H1 (cell line): ENCODE data around the gene SRMS. TPM values are rescaled to one million over a fixed set of nuclear protein-coding genes. Genes with fewer than 3 reads are reported as not detected.

Source experiments
- CTCF ChIA-PET: fragments of 300-600 bp; sonication (Branson Sonifier 250); formaldehyde crosslinking; loops from one replicate; lab custom pipeline; 2021; ENCODE audit not compliant: partially characterized antibody; lab: Charles Lee
- POLR2A ChIA-PET: fragments of 300-600 bp; sonication (Branson Sonifier 250); formaldehyde crosslinking; loops from one replicate; lab custom pipeline; 2021; ENCODE audit warnings: inconsistent platforms; ENCODE audit not compliant: partially characterized antibody; lab: Charles Lee
- DNase-seq, 2 experiments: peaks; one replicate each; pipeline versions ENCODE4 v3.0.0 to v3.0.0-alpha.2; 2010 to 2022; ENCODE audit warnings: low spot score in 2 of 2, low read depth in 1 of 2, mixed read lengths in 1 of 2
- FAIRE-seq: peaks from 2 replicates; lab custom pipeline; 2011; peaks lifted over from hg19 to GRCh38; lab: Jason Lieb, UNC
- H2AFZ ChIP-seq: 2 replicates; pipeline ENCODE4 v1.8.1; 2012; ENCODE audit warnings: low read length, inconsistent platforms
- H2AK5ac ChIP-seq: 2 replicates; pipeline ENCODE4 v1.6.1; 2013; ENCODE audit warnings: low read depth, low read length
- H2BK120ac ChIP-seq: replicated peaks from 2 replicates; pipeline ENCODE3; 2013; ENCODE audit warnings: low read depth, low read length, inconsistent platforms
- H2BK12ac ChIP-seq: 2 replicates; pipeline ENCODE4 v1.6.1; 2013; ENCODE audit warnings: low read depth, low read length
- H2BK15ac ChIP-seq: 2 replicates; pipeline ENCODE4 v1.6.1; 2013; ENCODE audit warnings: low read length
- H2BK20ac ChIP-seq: 2 replicates; pipeline ENCODE4 v1.6.1; 2013; ENCODE audit warnings: low read length
- H2BK5ac ChIP-seq: 2 replicates; pipeline ENCODE4 v1.6.1; 2013; ENCODE audit warnings: low read depth, low read length
- H3K14ac ChIP-seq: 2 replicates; pipeline ENCODE4 v1.6.1; 2013; ENCODE audit warnings: inconsistent platforms; ENCODE audit not compliant: insufficient read length
- H3K18ac ChIP-seq: 2 replicates; pipeline ENCODE4 v1.6.1; 2013; ENCODE audit warnings: low read length; ENCODE audit errors: extremely low read depth
- H3K23ac ChIP-seq: 2 replicates; pipeline ENCODE4 v1.6.1; 2013; ENCODE audit warnings: inconsistent platforms; ENCODE audit not compliant: insufficient read length
- H3K23me2 ChIP-seq: 2 replicates; pipeline ENCODE4 v1.6.1; 2013; ENCODE audit warnings: low read depth, low read length
- H3K27ac ChIP-seq: 2 replicates; pipeline ENCODE4 v1.6.1; 2011; ENCODE audit warnings: low read depth, low read length, inconsistent platforms
- H3K27me3 ChIP-seq, 4 experiments: replicated peaks in 1 of 4; 1 replicate in 1 of 4; 2 replicates in 3 of 4; pipeline versions ENCODE4 v1.6.1 to v1.8.1; 2011 to 2013; ENCODE audit warnings: low read length in 3 of 4, mild to moderate bottlenecking in 3 of 4, inconsistent platforms in 2 of 4, mixed read lengths in 2 of 4, moderate library complexity in 1 of 4; ENCODE audit not compliant: control insufficient read depth in 3 of 4, insufficient read depth in 3 of 4; ENCODE audit errors: extremely low read depth in 1 of 4
- H3K36me3 ChIP-seq, 4 experiments: 2 replicates each; pipeline versions ENCODE4 v1.6.1 to v1.8.1; 2011 to 2013; ENCODE audit warnings: mild to moderate bottlenecking in 4 of 4, low read length in 3 of 4, moderate library complexity in 2 of 4, control low read depth in 1 of 4, inconsistent platforms in 1 of 4; ENCODE audit not compliant: insufficient read depth in 4 of 4, control insufficient read depth in 2 of 4
- H3K4ac ChIP-seq: replicated peaks from 2 replicates; pipeline ENCODE3; 2013; ENCODE audit warnings: low read length, low read depth, mixed read lengths, inconsistent platforms; ENCODE audit not compliant: insufficient read length
- H3K4me1 ChIP-seq, 4 experiments: replicated peaks in 1 of 4; 1 replicate in 1 of 4; 2 replicates in 3 of 4; pipeline versions ENCODE4 v1.6.1 to v1.8.1; 2011 to 2013; ENCODE audit warnings: low read length in 3 of 4, inconsistent platforms in 2 of 4, mixed read lengths in 1 of 4; ENCODE audit not compliant: insufficient read depth in 4 of 4, control insufficient read depth in 3 of 4
- H3K4me2 ChIP-seq, 2 experiments: 2 replicates each; pipeline versions ENCODE4 v1.6.1 to v1.8.1; 2011 to 2013; ENCODE audit warnings: low read depth in 2 of 2, low read length in 2 of 2, control low read depth in 1 of 2, inconsistent platforms in 1 of 2, mild to moderate bottlenecking in 1 of 2; ENCODE audit not compliant: insufficient read depth in 1 of 2
- H3K4me3 ChIP-seq, 4 experiments: fragments of 200-600, 300-600 bp in 1 of 4; sonication (generic), shearing (Covaris generic), sonication (Bioruptor Twin) in 1 of 4; 2 replicates each; pipeline versions ENCODE4 v1.5.1 to v1.8.1; 2011 to 2016; ENCODE audit warnings: low read length in 4 of 4, low read depth in 3 of 4, control low read depth in 2 of 4, inconsistent platforms in 2 of 4, mild to moderate bottlenecking in 2 of 4, mixed read lengths in 1 of 4, moderate library complexity in 1 of 4; ENCODE audit not compliant: insufficient read depth in 2 of 4; ENCODE audit errors: extremely low read depth in 1 of 4
- H3K56ac ChIP-seq: replicated peaks from 2 replicates; pipeline ENCODE3; 2013; ENCODE audit warnings: low read depth, mild to moderate bottlenecking, mixed read lengths, low read length, inconsistent platforms; ENCODE audit not compliant: insufficient read length
- H3K79me1 ChIP-seq: 2 replicates; pipeline ENCODE4 v1.6.1; 2013; ENCODE audit warnings: low read depth, low read length, control low read depth
- H3K79me2 ChIP-seq, 2 experiments: 2 replicates each; pipeline versions ENCODE4 v1.6.1 to v1.8.1; 2012 to 2013; ENCODE audit warnings: low read length in 2 of 2, mild to moderate bottlenecking in 2 of 2, inconsistent platforms in 1 of 2; ENCODE audit not compliant: insufficient read depth in 2 of 2, control insufficient read depth in 1 of 2
- H3K9ac ChIP-seq, 4 experiments: replicated peaks in 1 of 4; 1 replicate in 1 of 4; 2 replicates in 3 of 4; pipeline versions ENCODE4 v1.6.1 to v1.8.1; 2011 to 2013; ENCODE audit warnings: low read depth in 3 of 4, low read length in 3 of 4, control low read depth in 2 of 4, mild to moderate bottlenecking in 2 of 4, moderate library complexity in 2 of 4, inconsistent platforms in 1 of 4; ENCODE audit errors: extremely low read depth in 1 of 4
- H3K9me3 ChIP-seq, 2 experiments: 2 replicates each; pipeline versions ENCODE4 v1.6.1 to v1.8.1; 2012 to 2013; ENCODE audit warnings: mild to moderate bottlenecking in 2 of 2, moderate library complexity in 2 of 2, control low read depth in 1 of 2, inconsistent platforms in 1 of 2, low read depth in 1 of 2, low read length in 1 of 2, mixed read lengths in 1 of 2; ENCODE audit not compliant: insufficient read depth in 2 of 2
- H4K20me1 ChIP-seq, 2 experiments: replicated peaks in 1 of 2; 2 replicates each; pipeline versions ENCODE3 to v1.8.1; 2011 to 2013; ENCODE audit warnings: inconsistent platforms in 2 of 2, low read length in 2 of 2, mild to moderate bottlenecking in 1 of 2; ENCODE audit not compliant: insufficient read depth in 2 of 2, control insufficient read depth in 1 of 2
- H4K5ac ChIP-seq: 2 replicates; pipeline ENCODE4 v1.6.1; 2013; ENCODE audit warnings: low read length, low read depth, mixed read lengths, inconsistent platforms; ENCODE audit not compliant: insufficient read length
- H4K8ac ChIP-seq: 2 replicates; pipeline ENCODE4 v1.8.0; 2013; ENCODE audit warnings: mild to moderate bottlenecking, moderate library complexity, low read length, inconsistent platforms; ENCODE audit not compliant: insufficient read depth; ENCODE audit errors: extremely low read depth
- H4K91ac ChIP-seq: replicated peaks from 2 replicates; pipeline ENCODE3; 2013; ENCODE audit warnings: low read length, mixed read lengths, inconsistent platforms; ENCODE audit not compliant: insufficient read length
- EZH2 ChIP-seq: fragments of 200-600 bp; sonication (generic); IDR thresholded peaks from 2 replicates; pipeline ENCODE4 v1.7.1; 2012; ENCODE audit warnings: low read depth, mild to moderate bottlenecking, moderate library complexity, low read length, inconsistent platforms; ENCODE audit not compliant: severe bottlenecking
- FOSL1 ChIP-seq: IDR thresholded peaks from 2 replicates; pipeline ENCODE4 v1.6.1; 2011; ENCODE audit warnings: mild to moderate bottlenecking, low read depth, low read length, moderate library complexity; ENCODE audit not compliant: insufficient read depth
- RAD21 ChIP-seq, 2 experiments: IDR thresholded peaks in 1 of 2; conservative IDR thresholded peaks in 1 of 2; 2 replicates each; pipeline ENCODE4 v1.6.1; 2011; ENCODE audit warnings: low read depth in 2 of 2, low read length in 2 of 2, improper control_type of control experiment in 1 of 2, inconsistent platforms in 1 of 2, mild to moderate bottlenecking in 1 of 2, moderate library complexity in 1 of 2
- SIX5 ChIP-seq: IDR thresholded peaks from 2 replicates; pipeline ENCODE4 v1.6.1; 2011; ENCODE audit warnings: mild to moderate bottlenecking, low read depth, low read length
- TAF7 ChIP-seq: optimal IDR thresholded peaks from 2 replicates; pipeline ENCODE3; 2011; ENCODE audit warnings: low read depth, mild to moderate bottlenecking, inconsistent platforms, low read length, moderate library complexity, borderline replicate concordance
- WGBS, 2 experiments: shearing (Covaris generic) in 1 of 2; methylation state at CpG; one replicate each; pipeline versions ENCODE4 v1.1.6 to v1.1.7; 2013 to 2015; ENCODE audit warnings: low lambda C conversion rate in 2 of 2, mixed read lengths in 2 of 2, inconsistent platforms in 1 of 2, low coverage in 1 of 2, missing lambda C conversion rate in 1 of 2; ENCODE audit not compliant: insufficient replicate concordance in 2 of 2, insufficient coverage in 1 of 2, insufficient read length in 1 of 2; ENCODE audit errors: extremely low coverage in 1 of 2, missing lambda C conversion rate in 1 of 2; 5-methylcytosine and 5-hydroxymethylcytosine counted together
- polyA plus RNA-seq, 7 experiments: library from polyadenylated mRNA; depleted of rRNA in 3 of 7; stranded (reverse) in 5 of 7; unstranded in 2 of 7; fragments of >200 nt in 5 of 7; fragments of 200-250 nt in 2 of 7; gene quantifications; 1 replicate in 5 of 7; 2 replicates in 1 of 7; 4 replicates in 1 of 7; pipeline versions ENCODE4 v1.2.1 to v1.2.3, GENCODE V29; 2011 to 2013; ENCODE audit warnings: missing spikeins in 2 of 7, mixed read lengths in 2 of 7
- total RNA-seq: library from RNA; stranded (reverse); fragmentation: NEBNext Ultra II Directional; extraction: Animal tissue kit (Norgen Biotek cat#: 25700); gene quantifications from 2 replicates; pipeline ENCODE4 v1.2.1, GENCODE V29; 2021
- TF ChIP-seq, protein P1 (sequence below): IDR thresholded peaks from 2 replicates; pipeline ENCODE4 v1.6.1; 2012; ENCODE audit warnings: inconsistent platforms
- TF ChIP-seq, protein P2 (sequence below): IDR thresholded peaks from 2 replicates; pipeline ENCODE4 v1.6.1; 2011; ENCODE audit warnings: low read length, improper control_type of control experiment

Gene SRMS
- total and polyA plus RNA-seq, 2 of the 8 experiments (the other 6 are each of a cell fraction or from before 2014, with no cell fraction given), result 0.39 to 0.76 TPM

DNA sequence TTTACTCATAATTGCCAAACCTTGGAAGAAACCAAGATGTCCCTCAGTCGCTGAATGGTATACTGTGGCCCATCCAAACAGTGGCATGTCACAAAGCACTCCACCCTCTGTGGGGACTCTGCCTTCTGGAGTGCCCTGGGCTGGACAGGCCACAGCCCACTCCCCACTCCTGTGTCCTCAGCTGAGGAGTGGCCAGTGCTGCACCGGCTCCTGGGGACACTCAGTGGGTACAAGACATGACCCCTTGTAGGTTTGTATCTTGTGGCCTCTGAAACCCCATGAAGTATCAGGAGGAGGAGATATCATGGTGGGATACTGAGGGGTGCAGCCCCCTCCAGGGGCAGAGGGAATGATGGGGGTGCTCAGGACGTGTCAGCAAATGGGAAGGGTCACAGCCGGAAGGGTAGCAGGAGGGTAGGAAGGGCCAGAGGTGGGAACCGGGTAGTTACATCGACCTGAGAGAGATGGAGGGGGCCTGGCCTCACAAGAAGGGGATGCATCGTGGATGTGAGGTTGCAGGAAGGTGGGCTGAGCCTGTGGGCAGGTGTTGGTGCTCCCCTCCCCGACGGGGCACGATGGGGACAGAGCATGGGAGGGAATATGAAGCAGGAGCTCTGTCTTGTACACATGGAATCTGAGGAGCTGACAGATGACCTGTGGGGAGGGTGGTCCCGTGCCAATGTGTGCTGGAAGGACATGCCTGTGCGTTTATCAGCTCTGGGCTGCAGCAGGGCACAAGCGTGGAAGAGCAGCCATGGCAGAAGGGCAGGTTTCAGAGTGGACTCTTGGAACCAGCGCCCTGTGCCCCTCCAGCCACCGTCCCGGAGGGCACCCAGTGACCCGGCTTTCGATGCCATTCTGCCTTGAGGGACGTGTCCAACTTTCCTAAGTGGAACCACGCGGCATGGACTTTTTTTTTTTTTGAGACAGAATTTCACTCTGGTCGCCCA lies 38.3 kb upstream of the SRMS start:
- Histone ChIP-seq H3K9me3 (no peaks in the 10 kb centered on the region), H3K79me2 (no peaks in the 10 kb centered on the region), H3K4me2 (no peak overlapping the region), H2BK20ac (no peak overlapping the region), H4K91ac (no peak overlapping the region), H2AFZ (no peak overlapping the region), H3K23ac (no peak overlapping the region), H2BK120ac (no peak overlapping the region), H3K18ac (no peak overlapping the region), H2BK5ac (no peak overlapping the region), H3K4me1 (no peaks in the 10 kb centered on the region), H2BK12ac (no peak overlapping the region), H3K23me2 (no peaks in the 10 kb centered on the region), H4K5ac (no peak overlapping the region), H2AK5ac (no peak overlapping the region), H3K27me3 (no peaks in the 10 kb centered on the region), H4K20me1 (peaks cover 0 to 8% of the 10 kb centered on the region in 2 experiments), H4K8ac (no peak overlapping the region), H3K27ac (no peak overlapping the region), H3K4me3 (no peak overlapping the region), H3K9ac (no peak overlapping the region), H3K56ac (no peak overlapping the region), H2BK15ac (no peak overlapping the region), H3K36me3 (peaks cover 0 to 13% (median under 1%) of the 10 kb centered on the region in 4 experiments; a peak in 3 of 8 replicates), H3K4ac (no peak overlapping the region), H3K14ac (no peak overlapping the region), H3K79me1 (no peaks in the 10 kb centered on the region)
- ChIA-PET CTCF (interaction anchor here (0.5 to 1.7 kb wide), 4 partner anchors 11 to 325 kb away, joined by 3 to 5 read pairs (median 4); no protein-coding TSS in a partner anchor), POLR2A (interaction anchor here (0.6 kb wide), 1 partner anchor 399 kb away, joined by 4 read pairs; no protein-coding TSS in a partner anchor)
- no peak for TF ChIP-seq FOSL1
- TF ChIP-seq, protein P1, sequence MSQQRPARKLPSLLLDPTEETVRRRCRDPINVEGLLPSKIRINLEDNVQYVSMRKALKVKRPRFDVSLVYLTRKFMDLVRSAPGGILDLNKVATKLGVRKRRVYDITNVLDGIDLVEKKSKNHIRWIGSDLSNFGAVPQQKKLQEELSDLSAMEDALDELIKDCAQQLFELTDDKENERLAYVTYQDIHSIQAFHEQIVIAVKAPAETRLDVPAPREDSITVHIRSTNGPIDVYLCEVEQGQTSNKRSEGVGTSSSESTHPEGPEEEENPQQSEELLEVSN, result no peak
- TF ChIP-seq, protein P2, sequence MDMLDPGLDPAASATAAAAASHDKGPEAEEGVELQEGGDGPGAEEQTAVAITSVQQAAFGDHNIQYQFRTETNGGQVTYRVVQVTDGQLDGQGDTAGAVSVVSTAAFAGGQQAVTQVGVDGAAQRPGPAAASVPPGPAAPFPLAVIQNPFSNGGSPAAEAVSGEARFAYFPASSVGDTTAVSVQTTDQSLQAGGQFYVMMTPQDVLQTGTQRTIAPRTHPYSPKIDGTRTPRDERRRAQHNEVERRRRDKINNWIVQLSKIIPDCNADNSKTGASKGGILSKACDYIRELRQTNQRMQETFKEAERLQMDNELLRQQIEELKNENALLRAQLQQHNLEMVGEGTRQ, result no peak
- no peak for TF ChIP-seq EZH2
- no peak for TF ChIP-seq TAF7
- no peak for TF ChIP-seq SIX5
- TF ChIP-seq RAD21 (IDR thresholded peaks at IDR 0.05 in 1 of 2, conservative IDR thresholded peaks at IDR 0.05 in 1 of 2; ENCODE audit: low read depth in 2 of 2, low read length in 2 of 2), result no peak
- no peak for DNase-seq
- no peak for FAIRE-seq
- WGBS, 2 experiments, result 89% methylated on average over 22 of the region's 22 CpGs; no CpG with 5 or more reads in 1 of the 2 experiments
